Body of pancreas (tissue), 4 donors: ENCODE data around the gene GAREM1. TPM values are rescaled to one million over a fixed set of nuclear protein-coding genes. Genes with fewer than 3 reads are reported as not detected.
A peak's percentile ranks its signal among the peaks of the same experiment; 100 is the strongest.

Source experiments
- ATAC-seq: fragments of 150-250 bp; one replicate; pipeline ENCODE4 v1.9.1; 2016
- DNase-seq, 4 donors: peaks; one replicate each; pipeline ENCODE4 v3.0.0-alpha.2; 2019
- H3K27ac ChIP-seq, 4 donors: fragments of 200-600 bp; sonication (generic); 1 replicate in 3 of 4; 2 replicates in 1 of 4; pipeline versions ENCODE4 v1.5.1 to v1.6.1; 2016 to 2019; ENCODE audit warnings: mild to moderate bottlenecking in 1 of 4, mixed read lengths in 1 of 4, moderate library complexity in 1 of 4
- H3K27me3 ChIP-seq, 2 donors: fragments of 200-600 bp; sonication (generic); one replicate each; pipeline ENCODE4 v1.6.0; 2016; ENCODE audit warnings: mild to moderate bottlenecking in 1 of 2
- H3K36me3 ChIP-seq, 2 donors: fragments of 200-600 bp; sonication (generic); replicated peaks in 1 of 2; 2 replicates each; pipeline ENCODE4 v1.5.1; 2016; ENCODE audit warnings: low read depth in 2 of 2; ENCODE audit not compliant: insufficient read depth in 1 of 2
- H3K4me1 ChIP-seq: fragments of 200-600 bp; sonication (generic); one replicate; pipeline ENCODE4 v1.6.0; 2016
- H3K4me3 ChIP-seq, 2 donors: fragments of 200-600 bp; sonication (generic); 1 replicate in 1 of 2; 2 replicates in 1 of 2; pipeline ENCODE4 v1.5.1; 2016 to 2019
- H3K9me3 ChIP-seq, 3 donors: fragments of 200-600 bp; sonication (generic); 1 replicate in 2 of 3; 2 replicates in 1 of 3; pipeline ENCODE4 v1.5.1; 2016
- POLR2A ChIP-seq, 3 donors: fragments of 450-650 bp; IDR thresholded peaks; one replicate each; pipeline ENCODE4 v1.6.1; 2016; ENCODE audit warnings: antibody characterized with exemption in 3 of 3, mild to moderate bottlenecking in 2 of 3
- WGBS, 2 donors: methylation state at CpG; one replicate each; pipeline ENCODE4 v1.1.5; 2017; 5-methylcytosine and 5-hydroxymethylcytosine counted together
- intact Hi-C: fragments of 100-400 bp; cut with DNase I; formaldehyde crosslinking; loops from one replicate; pipeline ENCODE4 v1.15.1; 2023
- total RNA-seq, 2 donors: library from RNA; depleted of rRNA; stranded (reverse); fragments of >200 nt; gene quantifications; one replicate each; pipeline ENCODE4 v1.1.0, GENCODE V29; 2016
- TF ChIP-seq, protein P1 (sequence below), 7 experiments: fragments of 450-650 bp in 4 of 7; fragments of 200-600 bp in 3 of 7; sonication (generic) in 3 of 7; IDR thresholded peaks; one replicate each; pipeline ENCODE4 v1.5.1; 2016 to 2019; ENCODE audit warnings: antibody characterized with exemption in 7 of 7

The GAREM1 gene
- total RNA-seq, 2 donors from 2014 or later, result 16.1 to 16.8 TPM

- intact Hi-C loops, result no loop called here
- 27 to 43% methylated on average over 9 of the region's 9 CpGs for WGBS, 2 donors
- Histone ChIP-seq H3K36me3 (no peaks in the 10 kb centered on the region), H3K27ac (peak overlapping the region; percentile 56 to 86 (median 83)), H3K27me3 (no peaks in the 10 kb centered on the region), H3K9me3 (no peaks in the 10 kb centered on the region), H3K4me1 (peaks cover 67% of the 10 kb centered on the region), H3K4me3 (no peak overlapping the region)
- ATAC-seq (peak; percentile 71), DNase-seq (peak in 3 of 4 donors; percentile 40 to 75 (median 50))
- TF ChIP-seq, protein P1, sequence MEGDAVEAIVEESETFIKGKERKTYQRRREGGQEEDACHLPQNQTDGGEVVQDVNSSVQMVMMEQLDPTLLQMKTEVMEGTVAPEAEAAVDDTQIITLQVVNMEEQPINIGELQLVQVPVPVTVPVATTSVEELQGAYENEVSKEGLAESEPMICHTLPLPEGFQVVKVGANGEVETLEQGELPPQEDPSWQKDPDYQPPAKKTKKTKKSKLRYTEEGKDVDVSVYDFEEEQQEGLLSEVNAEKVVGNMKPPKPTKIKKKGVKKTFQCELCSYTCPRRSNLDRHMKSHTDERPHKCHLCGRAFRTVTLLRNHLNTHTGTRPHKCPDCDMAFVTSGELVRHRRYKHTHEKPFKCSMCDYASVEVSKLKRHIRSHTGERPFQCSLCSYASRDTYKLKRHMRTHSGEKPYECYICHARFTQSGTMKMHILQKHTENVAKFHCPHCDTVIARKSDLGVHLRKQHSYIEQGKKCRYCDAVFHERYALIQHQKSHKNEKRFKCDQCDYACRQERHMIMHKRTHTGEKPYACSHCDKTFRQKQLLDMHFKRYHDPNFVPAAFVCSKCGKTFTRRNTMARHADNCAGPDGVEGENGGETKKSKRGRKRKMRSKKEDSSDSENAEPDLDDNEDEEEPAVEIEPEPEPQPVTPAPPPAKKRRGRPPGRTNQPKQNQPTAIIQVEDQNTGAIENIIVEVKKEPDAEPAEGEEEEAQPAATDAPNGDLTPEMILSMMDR (IDR thresholded peaks at IDR 0.05), result peak in 2 of 7 experiments; percentile 3 to 4
- TF ChIP-seq POLR2A (IDR thresholded peaks at IDR 0.05), result peak in 1 of 3 donors; percentile 10
Observed at GRCh38 chr18:32358529-32358928, 112.2 kb downstream of the GAREM1 start.

- Histone ChIP-seq H3K4me3 (no peak overlapping the region), H3K27me3 (no peaks in the 10 kb centered on the region), H3K4me1 (peaks cover 70% of the 10 kb centered on the region), H3K36me3 (no peaks in the 10 kb centered on the region), H3K9me3 (no peaks in the 10 kb centered on the region), H3K27ac (peak overlapping the region; percentile 56 to 86 (median 83))
- intact Hi-C loops, result no loop called here
- no peak for ATAC-seq
- TF ChIP-seq, protein P1 (IDR thresholded peaks at IDR 0.05), result peak in 2 of 7 experiments; percentile 8 to 10
- TF ChIP-seq POLR2A (IDR thresholded peaks at IDR 0.05), result no peak
- no peak for DNase-seq
- 80 to 81% methylated on average over 7 to 8 of the region's 8 CpGs for WGBS, 2 donors
Observed at GRCh38 chr18:32358075-32358474, 112.6 kb downstream of the GAREM1 start.

DNA sequence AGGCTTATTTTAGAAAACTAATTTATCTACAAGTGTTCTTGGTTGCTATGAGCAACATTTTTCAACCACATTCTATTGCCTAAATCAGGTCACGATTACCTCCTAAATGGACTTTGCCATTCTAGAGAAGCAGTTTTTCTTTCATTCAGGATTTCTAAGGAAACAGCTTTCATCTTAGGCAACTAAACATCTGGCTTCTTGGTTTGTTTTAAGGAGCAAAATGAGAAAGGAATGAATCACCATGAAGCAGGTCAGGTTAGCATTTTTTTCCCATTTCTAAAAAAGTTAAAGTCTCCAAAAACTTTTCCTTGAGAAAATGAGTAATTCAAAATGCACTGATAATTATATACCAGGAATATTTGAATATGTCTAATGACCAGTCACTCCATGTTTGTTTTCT is 114.8 kb downstream of the GAREM1 start:
- peak overlapping the region in 2 of 4 donors; percentile 1 to 22 for H3K27ac ChIP-seq

GRCh38 chr18:32354518-32354917 is 116.2 kb downstream of the GAREM1 start:
- TF ChIP-seq, protein P1 (IDR thresholded peaks at IDR 0.05), result no peak
- no peak for TF ChIP-seq POLR2A (IDR thresholded peaks at IDR 0.05)
- Histone ChIP-seq H3K9me3 (no peaks in the 10 kb centered on the region), H3K4me1 (peaks cover 66% of the 10 kb centered on the region), H3K27ac (no peak overlapping the region), H3K36me3 (no peaks in the 10 kb centered on the region), H3K27me3 (no peaks in the 10 kb centered on the region), H3K4me3 (no peak overlapping the region)
- ATAC-seq (no peak), DNase-seq (no peak)
- intact Hi-C loops, result no loop called here
- WGBS, 2 donors, result 93 to 96% methylated on average over 5 of the region's 5 CpGs

More for the DNA sequence above, 114.8 kb downstream of the GAREM1 start:
- no peak for DNase-seq
- WGBS, 2 donors, result 18 to 30% methylated on average over 1 of the region's 1 CpG
- no peak for ATAC-seq
- peaks cover 61% of the 10 kb centered on the region for H3K4me1 ChIP-seq
- TF ChIP-seq POLR2A (IDR thresholded peaks at IDR 0.05), result no peak
- TF ChIP-seq, protein P1 (IDR thresholded peaks at IDR 0.05), result no peak
- no peak overlapping the region for H3K4me3 ChIP-seq
- intact Hi-C loops, result no loop called here
- H3K36me3 ChIP-seq, result no peaks in the 10 kb centered on the region
- no peaks in the 10 kb centered on the region for H3K27me3 ChIP-seq
- no peaks in the 10 kb centered on the region for H3K9me3 ChIP-seq

GRCh38 chr18:32353257-32353656 is 117.4 kb downstream of the GAREM1 start:
- Histone ChIP-seq H3K27ac (no peak overlapping the region), H3K27me3 (no peaks in the 10 kb centered on the region), H3K4me3 (no peak overlapping the region), H3K9me3 (no peaks in the 10 kb centered on the region), H3K4me1 (peaks cover 59% of the 10 kb centered on the region), H3K36me3 (no peaks in the 10 kb centered on the region)
- no peak for ATAC-seq
- intact Hi-C loops, result no loop called here
- WGBS, 2 donors, result 70 to 94% methylated on average over 1 of the region's 1 CpG
- no peak for DNase-seq
- TF ChIP-seq, protein P1 (IDR thresholded peaks at IDR 0.05), result no peak
- TF ChIP-seq POLR2A (IDR thresholded peaks at IDR 0.05), result no peak
